HG03520 (cell line): ENCODE data around the gene TRPV5.

Experiments
- ATAC-seq: cut with Tn5 transposase; IDR thresholded peaks from one replicate; pipeline ENCODE4 v1.9.1; 2021; ENCODE audit warnings: mild to moderate bottlenecking, moderate library complexity; ENCODE audit not compliant: unreplicated experiment

TRPV5 gene

GRCh38 chr7:142859411-142859810, 74.1 kb downstream of the TRPV5 start:
- no peak for ATAC-seq
